T47D (cell line): ENCODE measurements around the gene CRB2.

Experiments used
- DNase-seq, 2 experiments: peaks; one replicate each; pipeline versions ENCODE4 v3.0.0 to v3.0.0-alpha.2; 2011 to 2012; ENCODE audit warnings: low read depth in 1 of 2, low spot score in 1 of 2
- JUND ChIP-seq: IDR thresholded peaks from 2 replicates; pipeline ENCODE4 v1.6.1; 2012; ENCODE audit warnings: low read depth
- in situ Hi-C: cut with HindIII; loops from 2 replicates; pipeline ENCODE4 v1.10.0; 2016; ENCODE audit warnings: low sequenced_read_pairs, low pct_unique_long_range_greater_than_20kb

CRB2 gene

GRCh38 chr9:123414936-123415930 lies 59.2 kb downstream of the CRB2 start:
- TF ChIP-seq JUND: no peak
- in situ Hi-C loops: no loop called here
- DNase-seq: no peak

DNA sequence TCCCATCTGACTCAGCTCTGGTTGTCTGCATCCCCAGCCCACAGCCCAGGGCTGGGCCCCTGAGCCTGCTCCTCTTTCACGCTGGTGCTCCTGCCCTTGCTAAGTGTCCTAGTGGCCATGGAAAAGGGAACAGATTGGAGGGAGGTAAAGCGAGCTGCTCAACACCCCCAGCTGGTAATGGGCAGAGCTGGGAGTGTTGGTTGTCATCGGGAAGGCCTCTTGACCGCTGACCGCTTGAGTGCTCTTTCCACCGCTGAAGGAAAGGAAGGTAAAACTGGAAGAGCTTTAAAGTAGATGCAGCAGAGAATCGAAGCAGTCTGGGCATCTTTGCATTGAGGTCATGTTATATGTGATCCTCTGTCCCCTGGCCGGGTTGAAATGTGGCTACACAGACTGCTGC lies 60.2 kb downstream of the CRB2 start:
- TF ChIP-seq JUND: no peak
- in situ Hi-C loops: no loop called here
- DNase-seq: no peak

DNA sequence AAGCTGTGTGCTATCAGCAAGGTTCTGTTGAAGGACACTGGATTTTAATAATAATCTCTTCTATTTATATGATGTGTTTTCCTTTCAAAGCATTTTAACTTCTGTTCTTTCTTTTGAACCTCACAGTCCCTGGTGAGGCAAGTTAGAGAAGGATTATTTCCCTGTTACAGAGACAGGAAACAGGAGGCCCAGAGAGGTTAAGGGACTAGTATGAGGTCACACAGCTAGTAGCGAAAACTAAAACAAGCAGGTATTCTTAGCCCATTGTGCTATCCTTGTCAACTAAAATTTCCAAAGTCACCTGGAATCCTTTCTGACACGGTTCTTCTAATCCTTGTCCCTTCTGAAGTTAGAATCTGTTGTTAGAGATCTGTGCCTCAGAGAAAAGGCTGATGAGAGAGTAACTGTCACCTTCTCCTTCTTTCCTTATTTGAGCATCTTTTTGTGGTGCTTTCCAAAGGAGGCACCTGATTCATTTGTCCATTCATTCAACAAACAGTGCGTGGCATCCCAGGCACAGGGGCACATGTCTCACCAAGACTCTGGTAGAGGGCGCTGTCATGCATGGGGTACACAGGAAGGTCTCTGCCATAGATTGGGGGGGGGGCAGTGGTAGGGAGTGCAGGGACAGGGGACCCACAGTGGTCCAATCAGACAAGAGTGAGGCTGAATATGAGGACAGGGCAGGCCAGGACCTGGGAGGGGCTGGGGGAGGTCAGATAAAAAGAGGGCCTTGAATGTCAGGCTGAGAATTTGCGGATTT lies 61.5 kb downstream of the CRB2 start:
- TF ChIP-seq JUND: no peak
- in situ Hi-C loops: no loop called here
- no peak for DNase-seq

GRCh38 chr9:123418052-123418430 lies 62.0 kb downstream of the CRB2 start:
- in situ Hi-C loops: no loop called here

GRCh38 chr9:123418506-123418905 lies 62.5 kb downstream of the CRB2 start:
- no peak for DNase-seq
- no peak for TF ChIP-seq JUND
- in situ Hi-C loops: no loop called here

More at GRCh38 chr9:123418052-123418430, 62.0 kb downstream of the CRB2 start:
- no peak for TF ChIP-seq JUND
- no peak for DNase-seq

GRCh38 chr9:123419091-123419490 lies 63.1 kb downstream of the CRB2 start:
- DNase-seq: no peak
- TF ChIP-seq JUND: no peak
- in situ Hi-C loops: no loop called here

DNA sequence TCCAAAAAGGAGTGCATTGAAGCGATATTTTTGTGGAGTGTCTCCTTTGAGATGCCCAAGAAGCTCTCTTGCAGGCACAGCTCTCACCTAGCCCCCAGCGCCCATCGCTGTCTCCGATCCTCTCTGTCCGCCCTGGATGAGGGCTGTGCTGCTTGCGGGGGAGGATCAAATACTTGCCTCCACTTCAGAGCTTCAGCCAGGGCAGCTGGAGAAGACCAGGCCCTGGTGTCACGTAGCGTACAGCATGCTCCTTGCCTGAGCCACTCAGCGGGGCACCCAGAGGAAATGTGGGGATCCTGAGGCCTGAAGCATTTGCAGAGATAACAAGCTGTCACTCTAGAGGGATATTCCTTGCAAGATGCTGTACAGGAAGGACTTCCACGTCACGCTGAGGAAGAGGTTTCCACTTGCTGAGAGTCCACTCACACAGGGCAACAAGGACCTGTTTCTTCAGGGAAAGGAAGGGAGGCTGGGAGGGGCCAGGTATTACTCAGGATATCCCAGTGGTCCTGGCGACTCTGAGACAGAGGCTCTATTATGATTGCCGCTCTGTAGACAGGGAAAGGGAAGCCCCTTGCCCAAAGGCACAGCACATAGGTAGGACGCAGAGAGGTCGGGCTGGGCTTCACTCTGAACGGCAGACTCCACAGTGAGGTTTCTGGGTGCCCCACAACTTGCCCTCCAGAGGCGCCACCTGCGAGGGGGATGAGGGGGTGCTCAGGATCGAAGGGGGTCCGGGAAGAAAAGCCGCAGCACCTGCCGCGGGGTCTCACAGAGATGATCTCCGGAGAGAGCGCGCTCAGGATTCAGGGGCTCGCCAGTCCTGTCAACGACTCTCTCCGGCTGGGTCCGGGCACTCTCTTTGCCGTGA lies 64.0 kb downstream of the CRB2 start:
- in situ Hi-C loops: no loop called here
- DNase-seq: no peak
- no peak for TF ChIP-seq JUND

- in situ Hi-C loops: no loop called here
- no peak for TF ChIP-seq JUND
- DNase-seq: no peak
These were observed 64.7 kb downstream of the CRB2 start for GRCh38 chr9:123420592-123421111.

- no peak for DNase-seq
- in situ Hi-C loops: no loop called here
- no peak for TF ChIP-seq JUND
These were observed 65.2 kb downstream of the CRB2 start for GRCh38 chr9:123421186-123421585.

DNA sequence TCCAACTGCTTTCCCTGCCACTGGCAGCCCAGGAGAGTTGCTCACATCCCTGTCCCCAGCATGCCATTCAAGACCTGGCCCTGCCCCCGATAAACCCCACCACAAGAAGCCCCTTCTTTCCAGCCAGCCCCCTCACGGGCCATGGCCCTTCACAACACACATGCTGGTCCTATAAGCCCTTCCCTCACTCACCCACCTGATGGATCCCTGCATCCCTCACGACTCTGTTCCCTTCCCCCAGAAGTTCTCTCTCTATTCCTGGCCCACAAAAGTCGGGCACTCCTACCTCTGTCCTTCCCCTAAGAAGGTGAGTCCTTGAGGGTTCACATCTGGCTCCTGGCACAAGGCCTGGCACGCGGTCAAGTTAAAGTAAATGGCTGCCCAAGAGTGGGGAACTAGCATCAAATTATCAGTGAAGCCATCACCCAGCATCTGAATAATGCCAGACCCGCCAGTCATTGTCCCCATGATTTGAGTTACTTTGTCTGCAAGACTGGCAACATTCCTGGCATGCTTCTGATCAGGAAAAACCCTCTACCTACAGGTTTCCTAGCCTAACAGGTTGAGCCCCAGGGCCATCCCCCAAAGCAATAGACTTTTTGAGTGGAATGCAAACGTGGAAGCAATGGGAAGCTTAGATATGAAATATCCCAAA lies 65.9 kb downstream of the CRB2 start:
- TF ChIP-seq JUND: no peak
- peak; percentile 25 to 66 for DNase-seq
- in situ Hi-C loops: no loop called here

DNA sequence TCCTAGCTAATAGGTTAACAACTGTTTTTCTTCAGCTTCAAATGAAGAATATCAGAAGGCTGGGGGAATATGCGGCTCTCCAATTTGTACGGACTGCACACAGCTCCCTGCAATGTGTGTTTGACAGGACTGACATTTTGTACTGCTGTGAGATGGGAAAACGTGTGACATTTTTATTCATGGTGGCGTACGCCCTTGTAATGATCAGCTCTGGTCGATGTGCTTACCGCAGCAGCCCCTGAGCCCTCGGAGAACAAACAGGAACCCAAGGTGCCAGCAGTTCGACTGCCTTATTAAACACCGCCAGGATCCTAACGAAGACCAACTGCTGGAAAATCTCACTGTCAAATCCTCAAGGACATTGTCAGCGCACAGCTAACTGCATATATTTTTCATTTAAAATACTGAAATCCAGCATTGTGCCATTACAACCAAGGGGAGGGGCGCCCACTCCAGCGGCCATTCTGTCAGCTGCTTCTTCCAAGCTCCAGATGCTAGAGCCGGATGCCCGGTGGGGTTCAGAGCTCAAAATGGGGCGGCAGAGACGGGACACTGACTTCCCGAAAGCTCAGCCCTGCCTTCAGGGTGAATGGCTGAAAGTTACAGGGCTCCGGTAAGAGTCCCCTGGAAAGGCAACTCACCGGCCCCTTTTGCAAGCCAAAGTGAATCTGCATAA lies 66.8 kb downstream of the CRB2 start:
- no peak for TF ChIP-seq JUND
- DNase-seq: no peak
- in situ Hi-C loops: no loop called here
